K562 (cell line): ENCODE measurements around the gene ZNF574. TPM values are rescaled to one million over a fixed set of nuclear protein-coding genes. Genes with fewer than 3 reads are reported as not detected.

ENCODE experiments used
- ATAC-seq: fragments of 200-7000 bp; cut with Tn5 transposase; 3 replicates; pipeline ENCODE4 v1.9.1; 2020; ENCODE audit warnings: moderate library complexity
- Bru-seq: library from RNA; stranded (reverse); fragments of 400-500 nt; gene quantifications from one replicate; lab custom pipeline; 2021; lab: Mats Ljungman, UMichigan
- BruChase-seq, 2 experiments: library from RNA; stranded (reverse); fragments of 400-500 nt; gene quantifications; one replicate each; lab custom pipeline; 2021; lab: Mats Ljungman, UMichigan
- BruUV-seq: library from RNA; stranded (reverse); fragments of 400-500 nt; replicated peaks from 2 replicates; lab custom pipeline; 2021; lab: Mats Ljungman, UMichigan
- CTCF ChIA-PET: fragments of 300-600 bp; formaldehyde crosslinking; extraction: SDS; loops from one replicate; lab custom pipeline; 2021; ENCODE audit warnings: low intra/inter-chr PET ratio; lab: Yijun Ruan, JAX
- POLR2A ChIA-PET: fragments of 300-600, 350-650 bp; sonication (Branson Sonifier 250); formaldehyde crosslinking; extraction: SDS; loops from one replicate; lab custom pipeline; 2021; ENCODE audit warnings: antibody characterized with exemption, inconsistent platforms; lab: Yijun Ruan, JAX
- DNase-seq, 4 experiments: peaks; one replicate each; pipeline versions ENCODE4 v3.0.0 to v3.0.0-alpha.2; 2011 to 2018; ENCODE audit warnings: low spot score in 3 of 4, mixed read lengths in 3 of 4; ENCODE audit errors: extremely low read depth in 1 of 4
- FAIRE-seq: peaks from 2 replicates; lab custom pipeline; 2011; peaks lifted over from hg19 to GRCh38; lab: Jason Lieb, UNC
- H2AFZ ChIP-seq: 2 replicates; pipeline ENCODE4 v1.6.0; 2011; ENCODE audit warnings: low read depth, low read length, control low read depth, inconsistent platforms
- H3K27ac ChIP-seq: fragments of 200-600 bp; 3 replicates; pipeline ENCODE4 v1.8.0; 2011; ENCODE audit warnings: low read depth, mild to moderate bottlenecking, control low read depth, inconsistent platforms, low read length, moderate library complexity, mixed read lengths; ENCODE audit errors: extremely low read depth
- H3K27me3 ChIP-seq, 2 experiments: fragments of 300-600 bp in 1 of 2; 2 replicates in 1 of 2; 3 replicates in 1 of 2; pipeline versions ENCODE4 v1.6.0 to v1.8.0; 2011; ENCODE audit warnings: inconsistent platforms in 2 of 2, low read length in 2 of 2, mild to moderate bottlenecking in 1 of 2, mixed read lengths in 1 of 2, moderate library complexity in 1 of 2; ENCODE audit not compliant: control insufficient read depth in 2 of 2, insufficient read depth in 2 of 2
- H3K36me3 ChIP-seq: fragments of 300-600 bp; 3 replicates; pipeline ENCODE4 v1.8.0; 2011; ENCODE audit warnings: mild to moderate bottlenecking, low read length, inconsistent platforms; ENCODE audit not compliant: control insufficient read depth, insufficient read depth
- H3K4me1 ChIP-seq, 2 experiments: fragments of 200-600 bp in 1 of 2; replicated peaks in 1 of 2; 2 replicates in 1 of 2; 3 replicates in 1 of 2; pipeline versions ENCODE4 v1.5.1 to v1.8.0; 2011; ENCODE audit warnings: inconsistent platforms in 2 of 2, low read length in 2 of 2, mild to moderate bottlenecking in 1 of 2, mixed read lengths in 1 of 2, moderate library complexity in 1 of 2; ENCODE audit not compliant: control insufficient read depth in 2 of 2, insufficient read depth in 2 of 2
- H3K4me2 ChIP-seq: 2 replicates; pipeline ENCODE4 v1.6.1; 2011; ENCODE audit warnings: low read length, control low read depth, inconsistent platforms, mixed read lengths; ENCODE audit not compliant: insufficient read depth
- H3K4me3 ChIP-seq: fragments of 200-600 bp; sonication (generic), shearing (Covaris generic); 2 replicates; pipeline ENCODE4 v1.5.1; 2016; ENCODE audit warnings: control low read depth, inconsistent platforms
- H3K79me2 ChIP-seq: fragments of 200-600 bp; 3 replicates; pipeline ENCODE4 v1.8.0; 2011; ENCODE audit warnings: low read length, inconsistent platforms; ENCODE audit not compliant: control insufficient read depth, insufficient read depth
- H3K9ac ChIP-seq, 2 experiments: 2 replicates each; pipeline versions ENCODE4 v1.6.0 to v1.6.1; 2011; ENCODE audit warnings: low read depth in 2 of 2, low read length in 2 of 2, control low read depth in 1 of 2, inconsistent platforms in 1 of 2, mild to moderate bottlenecking in 1 of 2, mixed read lengths in 1 of 2; ENCODE audit not compliant: insufficient read depth in 1 of 2
- H3K9me1 ChIP-seq: one replicate; pipeline ENCODE4 v1.6.0; 2011; ENCODE audit warnings: inconsistent platforms, mild to moderate bottlenecking, low read length, moderate library complexity; ENCODE audit not compliant: control insufficient read depth, insufficient read depth
- H3K9me3 ChIP-seq: replicated peaks from 2 replicates; pipeline ENCODE4 v1.5.1; 2011; ENCODE audit warnings: low read depth, low read length, inconsistent platforms; ENCODE audit not compliant: control insufficient read depth, insufficient read depth
- H4K20me1 ChIP-seq: replicated peaks from 2 replicates; pipeline ENCODE4 v1.6.1; 2011; ENCODE audit warnings: low read length, inconsistent platforms, mixed read lengths; ENCODE audit not compliant: control insufficient read depth, insufficient read depth
- CEBPZ ChIP-seq: fragments of 150-350 bp; IDR thresholded peaks from 2 replicates; pipeline ENCODE4 v1.6.1; 2014; ENCODE audit warnings: low read depth, mild to moderate bottlenecking, low read length, borderline replicate concordance
- HNRNPLL ChIP-seq: fragments of 200-400 bp; formaldehyde crosslinking; IDR thresholded peaks from 2 replicates; pipeline ENCODE4 v1.6.1; 2017; ENCODE audit warnings: low read length, low read depth, mild to moderate bottlenecking; ENCODE audit not compliant: poor library complexity, severe bottlenecking
- KDM4B ChIP-seq, 2 experiments: fragments of 450-650 bp in 1 of 2; sonication (generic) in 1 of 2; IDR thresholded peaks; 2 replicates each; pipeline ENCODE4 v1.6.1; 2016 to 2017; ENCODE audit warnings: borderline replicate concordance in 2 of 2, antibody characterized with exemption in 1 of 2, low read depth in 1 of 2, mild to moderate bottlenecking in 1 of 2
- NR4A1 ChIP-seq, 2 experiments: fragments of 250-450 bp in 1 of 2; fragments of 450-650 bp in 1 of 2; sonication (Bioruptor Pico) in 1 of 2; IDR thresholded peaks; 2 replicates each; pipeline versions ENCODE4 v1.4.0 to v1.6.1; 2016 to 2020; ENCODE audit warnings: mild to moderate bottlenecking in 2 of 2, missing compliant biosample characterization in 1 of 2, missing genetic modification characterization in 1 of 2, moderate library complexity in 1 of 2
- PHF20 ChIP-seq: fragments of 450-650 bp; IDR thresholded peaks from 2 replicates; pipeline ENCODE4 v1.6.1; 2018; ENCODE audit not compliant: partially characterized antibody
- RB1 ChIP-seq: fragments of 450-650 bp; IDR thresholded peaks from 2 replicates; pipeline ENCODE4 v1.6.1; 2017; ENCODE audit warnings: low read depth, mild to moderate bottlenecking
- RHOXF2B ChIP-seq: fragments of 250-450 bp; sonication (Bioruptor Pico); conservative IDR thresholded peaks from 2 replicates; pipeline ENCODE4 v1.5.1; 2021
- ZNF639 ChIP-seq, 2 experiments: fragments of 200-800 bp in 1 of 2; sonication (Bioruptor generic) in 1 of 2; sonication (generic) in 1 of 2; formaldehyde crosslinking in 1 of 2; IDR thresholded peaks in 1 of 2; conservative IDR thresholded peaks in 1 of 2; 2 replicates each; pipeline versions ENCODE4 v1.5.0 to v1.6.1; 2016 to 2020; ENCODE audit warnings: missing compliant biosample characterization in 1 of 2, missing genetic modification characterization in 1 of 2, missing genetic modification reagents in 1 of 2
- WGBS: fragments of 100-300 bp; shearing (Covaris generic); methylation state at CpG from one replicate; pipeline ENCODE4 v1.1.6; 2016; ENCODE audit warnings: low coverage, mixed read lengths; ENCODE audit not compliant: insufficient coverage; ENCODE audit errors: missing lambda C conversion rate; 5-methylcytosine and 5-hydroxymethylcytosine counted together
- in situ Hi-C: fragments of 300-500 bp; cut with MboI; formaldehyde crosslinking; loops from 4 replicates; pipeline ENCODE4 v1.15.0; 2018; ENCODE audit warnings: inconsistent platforms, mixed read lengths
- intact Hi-C: fragments of 100-400 bp; cut with micrococcal nuclease; formaldehyde crosslinking; loops from 2 replicates; pipeline ENCODE4 v1.14.2; 2022
- long read RNA-seq, 3 experiments: library from polyadenylated mRNA in 2 of 3; library from RNA in 1 of 3; unstranded in 2 of 3; stranded (forward) in 1 of 3; transcript quantifications; one replicate each; pipeline ENCODE4 v2.0.0, GENCODE V29; 2019 to 2022
- polyA minus RNA-seq, 3 experiments: library from RNA; depleted of rRNA, polyadenylated mRNA; stranded (reverse); fragments of >200 nt; gene quantifications; 2 replicates each; pipeline ENCODE4 v1.2.3, GENCODE V29; 2011
- polyA plus RNA-seq, 8 experiments: library from polyadenylated mRNA; depleted of rRNA in 4 of 8; stranded (reverse) in 5 of 8; unstranded in 3 of 8; fragments of >200 nt; fragmentation: Nextera tagmentation in 2 of 8; fragmentation: Illumina TruSeq in 1 of 8; extraction: Ambion mirVana in 2 of 8; extraction: Trizol in 1 of 8; gene quantifications; 2 replicates each; pipeline versions ENCODE4 v1.2.1 to v1.2.3, GENCODE V29; 2011 to 2014; ENCODE audit warnings: inconsistent platforms in 1 of 8, missing spikeins in 1 of 8
- total RNA-seq, 7 experiments: library from RNA; depleted of rRNA in 6 of 7; stranded (reverse); fragments of >200 nt in 6 of 7; fragmentation: Illumina TruSeq in 2 of 7; extraction: Trizol in 2 of 7; gene quantifications; 2 replicates each; pipeline versions ENCODE4 v1.2.1 to v1.2.3, GENCODE V29; 2011 to 2021; ENCODE audit warnings: low replicate concordance in 1 of 7

ZNF574 gene
- total RNA-seq (2011; cell fraction: chromatin; rRNA removed; ENCODE audit: low replicate concordance), result 6.5 and 25.2 TPM in 2 replicates
- total RNA-seq (2011; cell fraction: nucleolus; rRNA removed), result 24.3 and 26.2 TPM in 2 replicates
- 12.0 and 13.4 TPM in 2 replicates for total RNA-seq (2011; cell fraction: nucleoplasm; rRNA removed)
- total RNA-seq (2014; rRNA removed) (12.0 and 21.6 TPM in 2 replicates), total RNA-seq (2014; rRNA removed; fragmentation: Illumina TruSeq; extraction: Trizol) (1.9 and 2.6 TPM in 2 replicates), total RNA-seq (2015; rRNA removed; fragmentation: Illumina TruSeq; extraction: Trizol) (9.2 and 10.5 TPM in 2 replicates), total RNA-seq (2021) (20.7 and 21.0 TPM in 2 replicates), polyA plus RNA-seq (2011; rRNA removed) (7.1 and 12.1 TPM in 2 replicates), polyA plus RNA-seq (2014; fragmentation: Illumina TruSeq; extraction: Trizol) (8.4 and 13.7 TPM in 2 replicates), polyA plus RNA-seq (2014; fragmentation: Nextera tagmentation; extraction: Ambion mirVana) (under 1 TPM; 0.24 to 0.34 TPM), polyA plus RNA-seq (2014; rRNA removed) (11.2 and 13.4 TPM in 2 replicates), polyA minus RNA-seq (2011; rRNA and poly(A)+ RNA removed) (7.1 and 9.8 TPM in 2 replicates), Bru-seq, nascent RNA (percentile 71 among the genes with signal in this experiment), BruChase-seq, experiment 1, labeled RNA remaining after a 2-hour chase (percentile 66 among the genes with signal in this experiment), BruChase-seq, experiment 2, labeled RNA remaining after a 6-hour chase (percentile 62 among the genes with signal in this experiment)
- 15.2 and 35.3 TPM in 2 replicates for polyA plus RNA-seq (2011; cell fraction: cytosol; rRNA removed)
- 9.6 and 17.8 TPM in 2 replicates for polyA plus RNA-seq (2011; cell fraction: nucleus; rRNA removed)
- 13.6 and 14.2 TPM in 2 replicates for polyA plus RNA-seq (2012)
- polyA minus RNA-seq (2011; cell fraction: cytosol; rRNA and poly(A)+ RNA removed), result 22.7 and 24.3 TPM in 2 replicates
- 11.4 and 14.6 TPM in 2 replicates for polyA minus RNA-seq (2011; cell fraction: nucleus; rRNA and poly(A)+ RNA removed)
- long read RNA-seq, experiment 1, transcript ZNF574-202 (2 exons, 2,940 nt), result major isoform, 13 of 62 reads
- long read RNA-seq, experiment 1, partial matches to known transcripts, result 0 of 62 reads
- long read RNA-seq, experiment 1, other reads (novel, unspliced or antisense), result 49 of 62 reads
- long read RNA-seq, experiment 2, transcript ZNF574-202 (2 exons, 2,940 nt), result major isoform, 20 of 34 reads
- long read RNA-seq, experiment 2, partial matches to known transcripts, result 0 of 34 reads
- long read RNA-seq, experiment 2, other reads (novel, unspliced or antisense), result 14 of 34 reads
- long read RNA-seq, experiment 3, transcript ZNF574-202 (2 exons, 2,940 nt), result major isoform, 11 of 13 reads
- long read RNA-seq, experiment 3, partial matches to known transcripts, result 2 of 13 reads
- long read RNA-seq, experiment 3, other reads (novel, unspliced or antisense), result 0 of 13 reads

GRCh38 chr19:42075616-42076379 lies at the start of gene ZNF574:
ZNF574 (plus strand) TSS chr19:42076166; CDS start chr19:42078607, 2,441 bp downstream.
- no TSS peak for BruUV-seq
- ChIA-PET CTCF (no interaction called here), POLR2A (interaction anchor here (0.5 to 1.0 kb wide), 7 partner anchors 9 to 510 kb away, joined by 3 to 4 read pairs (median 3); no protein-coding TSS in a partner anchor)
- Histone ChIP-seq H3K9me3 (no peaks in the 10 kb centered on the region), H4K20me1 (peaks cover 8% of the 10 kb centered on the region), H3K27me3 (no peaks in the 10 kb centered on the region), H3K27ac (peak within 1 kb of the TSS; percentile 94), H2AFZ (peak within 1 kb of the TSS; percentile 73), H3K9ac (peak within 1 kb of the TSS; percentile 99), H3K4me2 (peak within 1 kb of the TSS; percentile 93), H3K79me2 (peaks cover 48% of the 10 kb centered on the region), H3K4me3 (peak within 1 kb of the TSS; percentile 96), H3K9me1 (no peaks in the 10 kb centered on the region), H3K36me3 (peaks cover 30% of the 10 kb centered on the region; the same call in 2 of the 3 replicates), H3K4me1 (peaks cover 19 to 42% of the 10 kb centered on the region in 2 experiments)
- peak; percentile 98 for ATAC-seq
- WGBS, result under 1% methylated on average over 69 of the region's 80 CpGs
- peak; percentile 100 for FAIRE-seq
- in situ Hi-C loops (no loop called here), intact Hi-C loops (no loop called here)
- DNase-seq, result peak; percentile 95 to 99 (median 97)
- TF ChIP-seq HNRNPLL, result peak; percentile 86
- TF ChIP-seq NR4A1 (CRISPR knock-in tag; IDR thresholded peaks at IDR 0.05), result 0 out of 2 replicates have a peak, but pooled peaks have one; percentile 63
- TF ChIP-seq NR4A1 (tag; IDR thresholded peaks at IDR 0.05), result no peak
- TF ChIP-seq RHOXF2B, result peak; percentile 85; the same call in 1 of the 2 replicates
- TF ChIP-seq RB1, result peak; percentile 86
- peak; percentile 93 for TF ChIP-seq CEBPZ
- TF ChIP-seq KDM4B (IDR thresholded peaks at IDR 0.05; ENCODE audit: borderline replicate concordance in 2 of 2, low read depth in 1 of 2), result no peak
- TF ChIP-seq PHF20, result peak; percentile 81
- TF ChIP-seq ZNF639 (CRISPR knock-in tag; conservative IDR thresholded peaks at IDR 0.05 in 1 of 2, IDR thresholded peaks at IDR 0.05 in 1 of 2), result peak in 1 of 2 experiments; percentile 28; a peak in 1 of 4 replicates
